Activated effector memory CD4-positive, alpha-beta T cell treated with Interleukin-2 at 50 U/mL for 16 hours (primary cell): ENCODE measurements around the gene MRPL53.
A peak's percentile ranks its signal among the peaks of the same experiment; 100 is the strongest.
"Not testable (repeated sequence)": the region's sequence is repeated elsewhere in the genome, so short reads cannot be mapped to it uniquely, and the experiment has no call there.

Experiments used
- DNase-seq: peaks from one replicate; pipeline ENCODE4 v3.0.0-alpha.2; 2020

MRPL53 gene

DNA sequence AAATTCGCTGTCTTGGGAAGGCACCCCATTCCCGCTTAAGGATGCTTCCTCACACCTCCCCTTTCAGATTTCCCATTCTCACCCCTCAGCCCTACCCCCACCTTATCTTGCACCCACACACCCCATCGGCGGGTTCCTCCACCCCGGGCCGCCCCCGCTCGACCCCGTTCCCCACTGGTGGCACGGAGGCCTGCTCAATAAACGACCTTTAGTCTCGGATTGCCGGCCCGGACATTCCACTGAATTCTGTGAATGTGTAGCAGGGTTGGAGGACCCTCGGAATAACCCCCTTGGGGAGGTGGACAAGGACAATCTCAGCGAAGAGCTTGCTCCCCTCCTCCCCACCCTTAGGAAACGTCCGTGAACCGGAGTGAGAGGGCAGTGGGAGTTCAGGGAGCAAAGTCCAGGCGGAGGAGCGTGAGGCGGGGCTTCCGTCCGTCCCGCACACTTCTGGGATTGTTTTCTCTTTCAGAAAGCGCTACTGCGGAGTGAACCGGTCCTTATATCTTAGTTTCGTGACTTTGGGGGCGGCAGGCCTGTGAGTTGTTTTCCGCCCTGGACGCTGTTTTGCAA, 29.8 kb upstream of the MRPL53 start:
- no peak for DNase-seq

DNA sequence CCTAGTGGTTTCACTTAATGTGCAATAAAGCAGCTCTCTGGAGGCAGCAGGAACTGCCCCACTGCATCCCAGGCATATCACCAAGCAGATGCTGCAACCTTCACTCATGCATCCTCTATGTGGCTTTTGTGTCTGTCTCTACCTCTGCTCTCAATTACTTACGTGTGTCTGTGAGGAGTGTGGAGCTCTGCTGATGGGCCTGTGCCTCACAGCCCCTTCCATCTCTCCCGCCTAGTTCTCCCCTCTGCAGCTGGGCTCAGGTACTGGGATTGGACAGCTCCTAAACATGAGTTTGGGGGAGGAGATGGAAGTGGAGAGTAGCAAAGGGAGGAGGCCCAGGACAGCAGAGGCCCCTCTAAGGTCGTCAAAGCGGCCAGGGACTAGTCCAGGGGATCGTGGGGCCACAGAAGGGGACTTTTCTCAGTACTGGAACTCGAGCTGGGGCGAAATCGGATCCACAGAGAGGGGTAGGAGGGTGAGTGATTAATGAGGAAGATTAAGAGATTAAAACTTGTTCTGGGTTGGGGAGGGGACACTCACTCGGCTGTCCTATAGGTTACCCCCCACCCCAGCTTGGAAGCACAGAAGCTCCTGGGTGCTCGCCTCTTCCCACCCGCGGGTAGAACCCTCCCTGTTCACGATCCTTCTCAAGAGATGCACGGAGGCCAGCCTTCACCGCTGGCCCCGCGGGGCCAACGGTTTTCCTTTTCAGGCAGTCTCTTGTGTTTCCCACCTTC, 29.0 kb upstream of the MRPL53 start:
- no peak for DNase-seq

DNA sequence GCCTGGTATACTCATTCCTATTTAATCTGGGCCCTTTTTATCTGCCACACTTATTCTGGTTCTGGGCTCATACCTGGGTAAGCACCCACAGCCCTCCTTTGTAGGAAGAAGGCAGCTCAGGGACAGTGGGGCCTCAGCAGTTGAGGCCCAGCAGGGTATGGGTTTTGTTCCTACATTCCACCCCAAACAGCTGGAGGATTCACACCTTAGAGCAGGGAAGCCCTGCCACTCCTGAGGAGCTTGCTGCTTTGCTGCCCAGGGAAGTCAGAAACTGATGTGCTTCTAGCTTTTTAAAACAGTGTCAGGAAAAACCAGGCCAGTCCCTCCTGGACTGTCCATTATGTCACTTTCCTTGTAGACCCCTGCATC, 28.1 kb upstream of the MRPL53 start:
- no peak for DNase-seq

DNA sequence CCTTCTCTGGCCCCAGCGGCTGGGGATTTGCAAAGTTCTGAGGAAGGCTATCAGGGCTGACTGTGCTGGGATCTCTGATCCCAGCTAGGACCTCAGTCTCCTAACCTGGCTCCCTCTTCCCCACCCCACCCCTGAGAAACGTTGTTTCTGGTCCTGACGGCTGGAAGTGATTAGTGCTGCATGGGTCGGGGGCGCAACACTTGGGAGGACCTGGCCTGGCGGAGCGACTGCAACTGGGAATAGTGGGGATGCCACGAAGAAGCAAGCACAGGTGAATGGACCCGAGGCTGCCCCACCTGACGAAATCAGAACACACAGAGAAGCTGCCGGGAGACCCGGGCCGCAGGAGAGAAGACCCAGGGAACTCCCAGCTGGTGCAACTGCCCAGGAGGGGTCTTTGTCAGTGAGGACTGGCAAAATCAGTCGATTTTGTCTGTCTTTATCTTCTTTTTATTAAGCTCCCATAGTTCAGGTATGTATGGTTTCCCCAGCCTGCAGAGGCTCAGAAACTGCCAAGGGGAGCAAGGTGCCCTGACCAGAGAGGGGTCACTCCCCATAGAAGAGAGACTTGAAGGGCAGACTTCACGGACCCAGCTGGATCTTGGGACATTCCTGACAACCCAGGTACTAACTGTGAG, 27.6 kb upstream of the MRPL53 start:
- no peak for DNase-seq

DNA sequence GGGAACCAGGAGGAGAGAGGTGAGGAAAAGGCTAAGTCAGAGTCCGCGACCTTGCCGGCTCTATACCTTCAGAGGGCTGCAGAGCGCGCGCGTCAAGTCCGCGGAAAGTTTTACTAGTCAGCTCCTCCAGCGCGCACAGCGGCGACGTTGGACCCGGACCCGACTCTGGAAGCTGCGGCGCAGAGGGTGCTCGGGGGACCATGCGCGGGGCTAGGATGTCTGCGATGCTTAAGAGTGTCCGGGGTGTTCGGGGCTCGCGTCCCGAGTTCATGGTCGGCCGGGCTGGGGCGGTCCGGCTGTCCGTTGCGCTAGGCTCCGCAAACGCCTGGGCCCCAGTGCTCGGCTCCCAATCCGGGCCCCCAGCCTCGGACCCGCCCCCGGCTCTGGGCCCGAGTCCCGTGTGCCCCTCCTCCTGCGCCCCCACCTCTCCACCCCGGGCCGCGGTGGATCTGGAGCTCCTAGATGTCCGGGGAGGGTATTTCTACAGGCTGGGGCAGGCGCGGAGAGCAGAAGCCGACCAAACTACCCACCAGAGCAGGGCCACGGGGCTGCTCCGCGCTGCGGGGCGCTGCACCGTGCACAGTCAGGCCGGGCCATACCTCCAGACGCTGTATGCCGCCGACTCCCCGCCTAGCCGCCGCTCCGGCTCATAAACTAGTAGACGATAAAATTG, 26.9 kb upstream of the MRPL53 start, which contains the start of gene LBX2:
TSS of gene LBX2 (minus strand) at position 337 of the 673 bp plus-strand sequence. CDS start at position 271, 66 bp downstream.
- DNase-seq: no peak

DNA sequence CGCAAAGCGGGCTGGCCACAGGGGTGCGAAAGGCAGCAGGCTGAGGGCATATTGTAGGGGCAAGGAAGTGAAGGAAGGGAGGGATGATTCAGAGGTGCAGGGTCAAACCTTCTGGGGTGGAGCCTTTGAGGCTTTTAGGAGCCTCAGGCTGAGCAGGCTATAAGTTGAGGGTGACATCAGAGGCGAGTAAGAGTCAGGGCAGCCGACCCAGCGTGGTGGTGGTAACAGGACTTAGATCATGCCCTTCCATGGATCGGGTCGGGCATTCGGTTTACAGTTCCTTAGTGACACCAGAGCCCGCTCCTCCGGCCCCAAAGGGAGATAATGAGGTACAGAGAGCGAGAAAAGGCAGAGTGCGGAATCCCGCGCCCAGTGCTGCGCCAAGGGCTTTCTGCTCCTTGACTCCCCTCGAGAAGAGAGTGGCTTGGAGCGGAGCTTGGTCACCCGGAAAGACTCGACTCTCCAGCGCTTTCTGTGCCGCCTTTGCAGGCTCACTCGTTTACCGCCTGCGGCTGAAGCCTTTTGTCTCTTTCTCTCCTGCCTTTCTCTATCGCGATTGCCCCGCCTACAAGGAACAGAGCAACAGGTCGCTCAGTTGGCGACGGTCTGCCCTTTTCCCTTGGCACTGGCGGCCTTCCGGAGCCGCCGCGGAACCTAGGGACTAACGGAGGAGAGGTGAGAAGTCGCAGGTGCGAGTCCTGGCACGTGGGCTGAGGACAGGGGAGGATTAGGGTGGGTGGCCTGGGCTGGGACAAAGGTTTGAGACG, 26.2 kb upstream of the MRPL53 start:
- DNase-seq: no peak

DNA sequence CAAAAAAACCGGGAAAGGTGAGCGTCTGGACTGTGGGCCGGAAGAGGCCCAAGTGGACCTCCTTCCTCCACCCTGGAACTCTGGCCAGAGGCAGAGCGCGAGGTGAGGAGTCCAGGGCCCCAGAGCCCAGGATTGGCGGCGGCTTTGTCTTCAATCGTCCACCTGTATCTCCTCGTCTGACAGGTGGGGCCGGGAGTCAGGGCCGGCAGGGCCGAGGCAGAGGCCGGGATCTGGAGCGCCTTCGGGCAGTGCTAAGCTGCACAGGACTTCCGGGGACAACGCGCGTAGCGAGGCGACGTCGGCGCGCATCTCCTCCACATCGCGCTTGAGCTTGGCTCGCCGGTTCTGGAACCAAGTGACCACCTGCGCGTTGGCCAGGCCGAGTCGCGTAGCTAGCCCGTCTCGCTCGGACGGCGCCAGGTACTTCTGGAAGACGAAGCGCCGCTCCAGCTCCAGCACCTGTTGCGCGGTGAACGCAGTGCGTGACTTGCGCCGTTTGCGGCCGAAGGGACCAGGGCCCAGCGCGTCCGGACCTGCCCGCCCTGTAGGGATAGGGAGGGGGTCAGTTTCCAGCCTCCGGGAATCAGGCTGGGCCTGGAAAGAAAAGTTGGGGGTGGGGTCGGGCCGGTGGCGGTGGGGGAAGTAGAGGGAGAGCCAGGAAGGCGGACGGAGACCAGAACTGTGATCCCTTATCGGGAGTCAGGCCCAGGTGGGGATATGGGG, 25.5 kb upstream of the MRPL53 start:
- DNase-seq: no peak

DNA sequence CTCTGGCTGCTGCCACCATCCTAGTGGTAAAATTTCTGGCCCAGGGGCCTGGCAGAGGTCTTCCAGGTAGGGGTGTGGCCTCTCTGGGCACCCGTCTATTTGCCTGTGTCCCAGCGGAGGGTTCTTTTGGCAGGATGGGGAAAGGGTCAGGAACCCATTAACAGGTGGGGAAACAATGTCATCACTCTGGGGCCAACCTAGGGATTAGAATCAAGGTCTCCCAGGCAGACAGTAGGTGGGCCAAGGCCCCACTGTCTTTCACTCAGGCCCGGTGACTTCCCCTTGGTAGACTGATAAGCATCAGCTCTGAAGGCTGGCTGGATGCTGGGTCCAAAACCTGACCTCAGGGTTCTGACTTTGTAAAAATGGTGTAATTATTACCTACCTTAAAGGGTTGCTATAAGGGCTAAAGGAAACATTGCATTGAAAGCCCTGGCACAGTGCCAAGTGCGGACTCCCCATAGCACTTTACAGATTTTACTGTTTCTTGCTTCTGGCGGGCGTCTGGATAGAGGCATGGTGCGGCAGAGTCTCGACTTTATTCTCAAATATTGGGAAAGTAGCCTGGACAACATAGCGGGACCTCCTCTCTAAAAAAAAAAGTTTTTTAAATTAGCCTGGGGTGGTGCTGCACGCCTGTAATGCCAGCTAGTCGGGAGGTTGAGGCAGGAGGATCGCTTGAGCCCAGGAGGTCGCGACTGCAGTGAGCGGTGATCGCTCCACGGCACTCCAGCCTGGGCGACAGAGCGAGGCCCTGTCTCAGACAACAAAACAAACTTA, 24.7 kb upstream of the MRPL53 start:
- no peak for DNase-seq

DNA sequence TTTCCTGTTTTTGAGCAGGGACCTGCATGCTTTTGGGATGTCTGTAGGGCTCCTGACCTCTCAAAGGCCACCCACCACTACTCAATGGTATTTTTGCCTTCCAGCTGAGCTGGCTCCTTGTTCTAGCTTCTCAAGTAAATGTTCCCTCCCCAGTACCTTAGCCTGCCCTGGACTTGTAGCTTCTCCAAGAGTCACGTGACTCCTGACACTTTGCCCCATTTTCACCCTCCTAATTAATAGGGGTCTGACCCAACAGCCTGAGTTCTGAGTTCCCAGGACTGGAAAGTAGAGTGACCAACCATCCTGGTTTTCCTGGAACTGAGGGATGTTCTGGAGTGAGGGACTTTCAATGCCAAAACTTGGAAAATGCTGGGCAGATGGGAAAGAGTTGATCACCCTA, 23.0 kb upstream of the MRPL53 start:
- DNase-seq: no peak

DNA sequence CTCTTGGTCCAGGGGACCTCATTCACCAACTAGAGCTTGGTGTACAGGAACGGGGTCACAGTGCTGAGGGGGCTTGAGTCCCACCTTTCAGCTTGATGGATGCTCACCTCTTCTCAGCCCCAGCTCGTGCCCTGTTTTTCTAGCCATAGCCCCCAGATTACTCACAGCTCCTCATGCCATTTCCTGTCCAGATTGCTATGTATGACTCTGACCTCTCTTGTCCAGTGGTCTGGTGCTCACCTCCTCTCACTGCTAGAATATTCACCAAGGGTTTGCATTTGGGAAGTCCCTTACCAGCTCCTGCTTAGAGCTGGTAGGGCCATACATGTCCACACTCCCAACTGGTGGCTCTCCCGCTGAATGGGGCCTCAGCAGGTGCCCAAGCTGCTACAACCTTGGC, 21.1 kb upstream of the MRPL53 start:
- no peak for DNase-seq

DNA sequence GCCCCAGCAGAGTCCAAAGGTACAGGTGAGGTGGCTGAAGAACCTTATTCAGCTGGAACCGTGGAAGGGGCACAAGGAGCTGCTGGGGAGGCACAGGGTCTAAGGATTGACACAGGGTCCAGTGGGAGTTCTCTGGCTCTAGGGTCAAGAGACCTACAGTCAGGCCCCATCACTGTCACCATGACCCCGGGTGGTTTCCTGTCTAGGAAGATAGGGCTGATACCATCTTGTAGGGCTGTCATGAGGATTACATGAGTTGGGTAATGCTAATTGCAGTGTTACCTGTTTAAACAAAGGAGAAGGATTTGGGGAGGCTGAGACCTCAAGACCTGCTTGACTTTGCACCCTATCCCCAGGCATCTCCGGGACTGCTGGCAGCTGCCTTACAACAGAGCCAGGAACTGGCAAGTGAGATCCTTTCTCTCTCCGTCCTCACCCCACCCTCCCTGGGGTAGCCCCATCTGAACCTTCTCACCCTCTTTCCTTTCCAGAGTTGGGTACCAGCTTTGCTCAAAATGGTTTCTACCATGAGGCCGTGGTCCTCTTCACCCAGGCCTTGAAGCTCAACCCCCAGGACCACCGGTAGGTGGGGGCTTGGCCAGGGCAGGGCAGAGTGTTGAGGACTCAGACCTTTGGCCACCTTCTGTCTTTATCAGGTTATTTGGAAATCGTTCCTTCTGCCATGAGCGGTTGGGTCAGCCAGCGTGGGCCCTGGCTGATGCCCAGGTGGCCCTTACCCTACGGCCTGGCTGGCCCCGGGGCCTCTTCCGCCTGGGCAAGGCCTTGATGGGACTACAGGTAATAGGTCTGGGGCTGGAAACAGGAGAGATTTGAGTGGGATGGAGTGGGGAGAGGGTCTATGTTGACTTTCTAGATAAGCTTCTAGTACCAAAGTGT, 19.4 kb upstream of the MRPL53 start:
- no peak for DNase-seq

DNA sequence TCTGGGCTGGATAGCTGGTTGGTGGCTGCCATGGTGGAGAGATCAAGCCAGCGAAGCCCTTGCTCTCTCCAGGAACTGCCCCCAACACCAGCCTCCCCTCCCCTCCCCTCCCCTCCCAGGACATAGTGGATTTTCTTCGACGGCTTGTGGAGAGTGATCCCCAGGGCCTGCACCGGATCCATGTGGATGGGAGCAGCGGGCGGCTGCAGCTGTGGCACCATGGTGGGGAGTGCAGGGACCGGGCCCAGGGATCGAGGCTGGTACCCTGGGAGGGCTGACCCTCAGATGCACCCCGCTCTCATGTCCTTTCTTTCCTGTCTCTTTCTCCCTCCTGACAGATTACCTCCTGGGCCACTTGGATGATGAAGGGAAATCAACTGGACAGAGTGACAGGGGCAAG, 17.4 kb upstream of the MRPL53 start:
- DNase-seq: no peak

DNA sequence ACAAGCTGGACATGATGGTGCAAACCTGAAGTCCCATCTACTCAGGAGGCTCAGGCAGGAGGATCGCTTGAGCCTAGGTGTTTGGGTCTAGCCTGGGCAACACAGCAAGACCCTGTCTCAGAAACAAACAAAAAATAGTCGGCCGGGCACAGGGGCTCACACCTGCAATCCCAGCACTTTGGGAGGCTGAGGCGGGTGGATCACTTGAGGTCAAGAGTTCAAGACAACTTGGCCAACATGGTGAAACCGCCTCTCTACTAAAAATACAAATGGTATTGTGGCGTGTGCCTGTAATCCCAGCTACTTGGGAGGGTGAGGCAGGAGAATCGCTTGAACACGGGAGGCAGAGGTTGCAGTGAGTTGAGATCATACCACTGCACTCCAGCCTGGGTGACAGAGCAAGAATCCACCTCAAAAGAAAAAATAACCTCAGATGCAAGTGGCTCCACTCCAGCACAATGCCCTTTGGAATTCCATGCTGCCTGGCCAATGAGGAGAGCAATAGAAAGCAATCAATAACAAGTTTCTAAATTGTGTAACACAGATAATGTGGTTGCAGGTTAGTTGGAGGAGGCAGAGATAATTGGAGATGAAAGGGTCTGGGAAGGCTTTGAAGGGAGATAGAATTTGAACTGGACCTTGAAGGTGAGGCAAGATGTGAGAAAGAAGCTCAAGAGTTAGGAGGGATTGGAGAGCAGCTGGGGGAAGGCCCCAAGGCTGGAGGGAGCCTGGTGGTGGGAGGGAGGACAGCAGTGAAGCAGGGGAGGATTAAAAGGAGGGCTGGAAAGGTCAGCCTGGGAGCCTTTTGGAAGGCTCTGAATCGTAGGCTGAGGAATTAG, 16.4 kb upstream of the MRPL53 start:
- DNase-seq: no peak

DNA sequence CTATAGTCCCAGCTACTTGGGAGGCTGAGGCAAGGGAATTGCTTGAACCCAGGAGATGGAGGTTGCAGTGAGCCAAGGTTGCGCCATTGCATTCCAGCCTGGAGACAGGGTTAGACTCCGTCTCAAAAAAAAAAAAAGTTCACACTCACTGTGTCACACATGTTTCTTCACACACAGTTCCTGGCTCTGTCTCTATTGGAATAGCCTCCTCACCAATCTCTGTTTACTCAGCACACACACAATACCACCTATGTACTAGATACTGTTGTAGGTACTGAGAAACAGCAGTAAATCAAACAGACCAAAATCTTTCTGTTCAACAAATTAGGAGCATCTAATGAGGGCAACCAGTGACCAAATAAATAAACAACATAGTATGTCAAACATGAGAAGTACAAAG, 13.7 kb upstream of the MRPL53 start:
- no peak for DNase-seq

DNA sequence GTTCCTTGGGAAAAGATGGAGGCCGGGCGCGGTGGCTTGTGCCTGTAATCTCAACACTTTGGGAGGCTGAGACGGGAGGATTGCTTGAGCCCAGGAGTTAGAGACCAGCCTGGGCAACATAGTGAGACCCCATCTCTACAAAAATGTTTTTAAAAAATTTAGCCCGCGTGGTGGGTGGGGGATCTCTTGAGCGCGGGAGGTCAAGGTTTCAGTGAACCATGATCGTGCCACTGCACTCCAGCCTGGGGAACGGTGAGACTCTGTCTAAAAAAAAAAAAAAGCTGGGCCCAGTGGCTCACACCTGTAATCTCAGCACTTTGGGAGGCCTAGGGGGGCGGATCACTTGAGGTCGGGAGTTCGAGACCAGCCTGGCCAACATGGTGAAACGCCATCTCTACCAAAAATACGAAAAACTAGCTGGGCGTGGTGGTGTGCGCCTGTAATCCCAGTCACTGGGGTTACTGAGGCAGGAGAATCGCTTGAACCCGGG, 11.2 kb upstream of the MRPL53 start:
- not testable (repeated sequence) for DNase-seq

DNA sequence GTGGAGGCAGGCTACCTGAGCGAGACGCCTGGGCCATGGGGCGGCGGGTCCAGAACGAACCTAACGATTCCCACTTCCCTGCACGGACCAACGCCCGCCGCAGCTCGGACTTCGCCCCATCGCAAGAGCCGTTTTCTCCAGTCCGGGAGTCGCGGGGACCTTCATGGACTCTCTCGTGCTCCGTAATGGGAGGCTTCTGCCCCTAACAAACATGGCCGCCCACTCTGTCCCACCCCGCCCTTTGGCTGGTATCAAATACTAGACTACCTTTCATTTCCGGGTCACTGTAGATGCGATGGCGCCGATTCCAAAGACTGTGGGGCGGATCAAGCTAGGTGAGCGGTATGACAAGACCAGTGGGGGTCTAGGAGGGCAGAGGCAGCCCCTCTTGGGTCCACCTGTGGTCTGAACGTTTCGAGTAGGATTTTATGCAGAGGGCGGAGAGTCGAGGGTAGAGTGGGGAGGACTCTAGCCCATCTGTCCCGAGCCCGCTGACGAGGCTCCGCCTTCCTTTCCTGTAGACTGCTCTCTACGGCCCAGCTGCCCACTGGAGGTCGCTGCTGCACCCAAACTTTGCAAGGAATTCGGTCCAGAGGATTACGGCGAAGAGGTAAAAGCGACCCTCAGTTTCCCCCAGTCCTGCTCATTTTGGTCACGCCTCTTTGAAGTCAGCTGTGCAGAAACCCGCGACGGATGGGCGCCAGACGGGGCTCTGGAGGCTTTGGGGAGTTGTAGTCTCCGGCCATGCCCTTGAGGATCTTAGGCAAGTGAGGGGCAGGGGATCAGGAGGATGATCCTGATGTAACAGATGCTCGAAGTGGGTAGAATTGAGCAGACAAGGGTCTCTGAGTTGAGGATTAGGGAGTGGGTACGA, 10.6 kb upstream of the MRPL53 start, which contains the start of the genes CCDC142 and TTC31:
TSS of gene CCDC142 (minus strand) at position 198 of the 874 bp plus-strand sequence. CDS start at position 37, 161 bp downstream.
TSS of gene TTC31 (plus strand) at position 281 of the 874 bp plus-strand sequence. CDS start at position 296, 15 bp downstream.
- peak; percentile 87 for DNase-seq

DNA sequence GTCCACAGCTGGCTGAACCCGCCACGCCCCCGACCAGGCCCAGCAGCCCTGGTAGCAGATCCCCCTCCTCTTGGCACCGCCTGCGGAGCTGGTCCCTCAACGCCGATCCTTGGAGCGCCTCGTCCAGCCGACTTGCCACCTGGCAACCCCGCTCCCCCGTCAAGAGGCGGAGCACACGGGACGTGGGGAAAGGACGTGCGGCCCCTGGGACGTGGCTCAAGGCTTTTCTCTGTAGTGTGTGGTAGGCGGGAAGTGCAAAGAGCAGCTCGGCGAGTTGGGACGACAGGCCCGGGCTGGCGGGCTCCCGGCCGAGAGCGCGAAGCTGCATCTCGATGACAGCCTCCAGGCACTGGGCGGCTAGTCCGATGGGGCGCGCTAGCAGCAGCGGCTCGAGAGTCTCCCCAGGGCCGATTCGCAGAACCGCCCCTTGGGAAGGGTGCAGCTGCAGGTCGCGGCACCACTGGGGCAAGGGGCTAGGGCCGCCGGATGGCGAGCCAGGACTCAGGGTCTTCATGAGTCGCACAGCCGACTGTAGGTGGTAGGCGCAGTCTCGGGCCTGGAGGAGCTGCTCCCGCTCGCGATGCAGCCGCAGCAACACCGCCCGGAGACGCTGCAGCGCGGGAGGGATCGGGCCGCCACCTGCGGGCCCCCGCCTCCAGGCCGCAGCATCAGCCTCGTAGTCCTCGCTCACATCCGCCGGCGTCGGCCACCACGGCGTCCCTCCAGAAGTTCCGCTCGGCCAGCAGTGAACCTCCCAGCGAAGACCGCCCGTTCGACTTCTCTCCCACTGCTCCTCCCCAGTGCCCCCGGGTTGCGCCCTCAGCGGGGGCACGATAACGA, 9.7 kb upstream of the MRPL53 start:
- no peak for DNase-seq
